ENCODE data around the gene MFSD12.

DNA sequence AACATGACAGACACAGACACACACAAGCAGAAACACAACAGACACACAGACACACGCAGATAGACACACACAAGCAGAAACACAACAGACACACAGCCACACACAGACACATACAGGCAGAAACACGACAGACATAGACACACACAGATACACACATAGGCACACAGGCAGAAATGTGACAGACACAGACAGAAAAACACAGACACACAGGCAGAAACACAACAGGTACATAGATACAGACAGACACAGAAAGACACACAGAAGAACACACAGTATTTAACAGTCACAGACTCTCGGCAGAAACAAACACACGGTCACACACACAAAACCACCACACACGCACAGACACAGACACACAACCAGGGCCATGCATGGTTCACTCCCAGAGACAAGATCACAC lies 48.4 kb upstream of the MFSD12 start:
- TF ChIP-seq, protein P1, sequence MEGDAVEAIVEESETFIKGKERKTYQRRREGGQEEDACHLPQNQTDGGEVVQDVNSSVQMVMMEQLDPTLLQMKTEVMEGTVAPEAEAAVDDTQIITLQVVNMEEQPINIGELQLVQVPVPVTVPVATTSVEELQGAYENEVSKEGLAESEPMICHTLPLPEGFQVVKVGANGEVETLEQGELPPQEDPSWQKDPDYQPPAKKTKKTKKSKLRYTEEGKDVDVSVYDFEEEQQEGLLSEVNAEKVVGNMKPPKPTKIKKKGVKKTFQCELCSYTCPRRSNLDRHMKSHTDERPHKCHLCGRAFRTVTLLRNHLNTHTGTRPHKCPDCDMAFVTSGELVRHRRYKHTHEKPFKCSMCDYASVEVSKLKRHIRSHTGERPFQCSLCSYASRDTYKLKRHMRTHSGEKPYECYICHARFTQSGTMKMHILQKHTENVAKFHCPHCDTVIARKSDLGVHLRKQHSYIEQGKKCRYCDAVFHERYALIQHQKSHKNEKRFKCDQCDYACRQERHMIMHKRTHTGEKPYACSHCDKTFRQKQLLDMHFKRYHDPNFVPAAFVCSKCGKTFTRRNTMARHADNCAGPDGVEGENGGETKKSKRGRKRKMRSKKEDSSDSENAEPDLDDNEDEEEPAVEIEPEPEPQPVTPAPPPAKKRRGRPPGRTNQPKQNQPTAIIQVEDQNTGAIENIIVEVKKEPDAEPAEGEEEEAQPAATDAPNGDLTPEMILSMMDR (IDR thresholded peaks at IDR 0.05) = no peak
- no peak for TF ChIP-seq POLR2A (IDR thresholded peaks at IDR 0.05)

All from heart left ventricle (tissue), 13 donors.